ENCODE data around the gene ITGB5.

Gene ITGB5

GRCh38 chr3:124867511-124867910, 19.7 kb downstream of the ITGB5 start:
- DNase-seq (ENCODE audit: low read depth in 2 of 2), result no peak

- no peak for DNase-seq (ENCODE audit: low read depth in 2 of 2)
Measured at GRCh38 chr3:124862006-124862405, 25.2 kb downstream of the ITGB5 start.

DNA sequence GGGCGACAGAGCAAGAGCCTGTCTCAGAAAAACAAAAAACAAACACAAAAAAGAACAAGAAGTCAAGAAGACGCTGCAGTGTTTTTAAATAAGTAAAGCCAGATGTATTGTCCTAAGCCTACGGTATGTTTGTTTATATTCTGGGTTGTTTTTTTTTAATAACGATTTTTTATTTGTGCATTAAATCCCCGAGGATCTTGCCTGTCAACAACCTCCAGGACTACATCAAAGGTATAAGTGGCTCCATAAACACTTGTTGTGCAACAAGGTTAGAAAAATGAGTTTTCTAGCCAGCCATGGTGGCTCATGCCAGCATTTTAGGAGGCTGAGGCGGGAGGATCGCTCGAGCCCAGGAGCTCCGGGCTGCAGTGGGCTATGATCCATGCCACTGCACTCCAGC, 26.1 kb downstream of the ITGB5 start:
- DNase-seq (ENCODE audit: low read depth in 2 of 2), result no peak

- no peak for DNase-seq (ENCODE audit: low read depth in 2 of 2)
Measured at GRCh38 chr3:124860599-124860998, 26.6 kb downstream of the ITGB5 start.

- DNase-seq (ENCODE audit: low read depth in 2 of 2), result no peak
Measured at GRCh38 chr3:124859025-124859424, 28.1 kb downstream of the ITGB5 start.

DNA sequence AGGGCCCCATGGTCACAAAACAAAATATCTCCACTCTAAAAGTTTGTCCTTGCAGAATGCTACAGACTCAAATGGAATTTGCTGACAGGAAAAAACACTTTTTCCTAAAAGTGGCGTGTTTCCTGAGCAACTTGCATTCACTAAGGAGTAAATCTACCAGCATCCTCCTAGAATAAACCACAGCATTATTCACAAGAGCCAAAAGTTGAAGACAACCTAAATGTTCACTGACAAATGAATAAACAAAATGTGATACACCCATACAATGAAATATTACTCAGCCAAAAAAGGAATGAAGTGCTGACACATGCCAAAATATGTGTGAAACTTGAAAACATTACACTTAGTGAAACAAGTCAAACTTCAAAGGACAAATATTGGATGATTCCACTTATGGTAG, 28.9 kb downstream of the ITGB5 start:
- no peak for DNase-seq (ENCODE audit: low read depth in 2 of 2)

GRCh38 chr3:124856677-124857076, 30.5 kb downstream of the ITGB5 start:
- no peak for DNase-seq (ENCODE audit: low read depth in 2 of 2)

DNA sequence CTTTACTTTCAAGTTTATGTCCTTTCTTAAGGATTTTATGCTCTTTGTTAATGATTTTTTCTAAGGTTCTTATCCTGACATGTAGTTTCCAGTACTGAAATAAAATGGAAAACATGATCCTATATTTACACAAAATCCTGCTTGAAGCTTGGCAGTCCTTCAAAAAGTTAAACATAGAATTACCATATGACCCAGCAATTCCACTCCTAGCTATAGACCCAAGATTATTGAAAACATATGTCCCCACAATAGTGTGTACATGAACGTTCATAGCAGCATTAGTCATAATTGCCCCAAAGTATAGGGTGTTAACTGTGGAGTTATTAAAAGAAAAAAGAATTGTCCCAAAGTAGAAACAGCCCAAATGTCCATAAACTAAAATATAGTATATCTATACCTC, 33.2 kb downstream of the ITGB5 start:
- DNase-seq (ENCODE audit: low read depth in 2 of 2), result no peak

DNA sequence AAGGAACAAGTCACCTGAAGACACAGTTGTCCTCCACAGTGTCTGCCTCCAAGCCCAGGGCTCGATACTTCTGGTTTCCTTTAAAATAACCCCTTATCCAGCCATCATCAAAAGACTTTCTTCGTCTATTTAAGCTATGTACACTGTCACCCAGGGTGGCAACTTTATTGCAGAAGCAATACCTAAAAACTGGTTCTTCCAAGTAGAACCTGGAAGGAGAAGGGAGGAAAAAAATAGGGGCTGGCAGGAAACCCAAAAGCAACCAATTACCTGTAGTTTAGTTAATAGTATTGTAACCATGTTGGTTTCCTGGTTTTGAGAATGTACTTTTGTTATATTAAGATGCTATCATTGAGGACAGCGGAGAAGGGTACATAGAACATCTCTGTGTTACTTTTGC, 33.7 kb downstream of the ITGB5 start:
- DNase-seq (ENCODE audit: low read depth in 2 of 2), result no peak

DNA sequence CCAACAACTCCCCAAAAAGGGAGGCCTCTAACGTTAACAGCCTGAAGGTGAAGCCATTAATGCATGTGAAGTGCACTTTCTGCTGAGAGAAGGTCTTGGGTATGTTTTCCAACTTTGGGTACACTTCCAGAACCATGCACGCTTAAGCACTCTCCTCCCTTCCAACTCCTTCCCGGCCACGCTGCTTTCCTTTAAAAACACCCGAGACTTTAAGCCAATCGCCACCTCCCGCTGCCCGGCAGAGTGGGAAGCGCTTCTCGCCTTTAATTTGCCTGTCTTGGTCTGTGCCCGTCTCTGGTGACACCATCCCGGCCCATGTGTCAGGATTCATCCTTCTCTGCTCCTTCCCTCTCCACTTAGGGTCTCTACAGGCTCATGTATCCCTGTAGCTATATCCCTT, 35.3 kb downstream of the ITGB5 start:
- no peak for DNase-seq (ENCODE audit: low read depth in 2 of 2)

DNA sequence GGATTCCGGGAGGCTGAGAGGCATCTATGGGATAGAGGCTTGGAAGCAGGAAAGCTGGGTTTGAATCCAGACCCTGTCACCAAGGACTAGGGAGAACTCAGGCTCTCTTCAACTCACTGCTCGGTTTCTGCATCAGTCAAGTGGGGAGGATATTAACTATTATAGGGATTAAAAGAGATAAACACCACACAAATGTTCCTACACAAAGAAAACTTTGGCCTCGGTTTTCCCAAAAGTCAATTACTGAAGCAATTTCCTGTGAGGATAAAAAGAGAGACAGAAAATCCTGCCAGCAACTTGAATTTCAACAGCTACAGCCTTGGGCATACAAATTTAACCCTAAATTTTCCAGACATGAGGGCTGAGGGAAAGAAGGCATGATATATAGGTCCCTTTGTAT, 36.0 kb downstream of the ITGB5 start:
- DNase-seq (ENCODE audit: low read depth in 2 of 2), result no peak

GRCh38 chr3:124850633-124851032, 36.5 kb downstream of the ITGB5 start:
- no peak for DNase-seq (ENCODE audit: low read depth in 2 of 2)

- DNase-seq (ENCODE audit: low read depth in 2 of 2), result no peak
Measured at GRCh38 chr3:124850212-124850611, 37.0 kb downstream of the ITGB5 start.

DNA sequence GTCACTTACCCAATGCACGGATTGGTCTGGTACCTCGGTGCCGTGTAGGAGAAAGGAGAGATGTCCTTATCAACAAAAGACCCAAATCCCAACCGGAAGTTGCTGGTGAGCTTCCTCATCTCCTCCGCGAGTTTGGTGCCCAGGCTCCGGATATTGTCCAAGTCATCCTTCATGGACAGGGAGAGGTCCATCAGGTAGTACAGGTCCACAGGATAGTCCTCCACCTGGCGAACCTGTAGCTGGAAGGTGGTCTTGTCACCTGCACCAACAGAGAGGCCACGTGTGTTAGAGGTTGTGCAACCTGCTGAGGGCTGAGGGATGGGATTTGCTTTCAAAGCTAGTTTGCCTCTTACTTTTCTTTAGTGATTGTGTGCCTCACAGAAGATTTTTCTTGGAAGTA, 38.9 kb downstream of the ITGB5 start:
- DNase-seq (ENCODE audit: low read depth in 2 of 2), result no peak

GRCh38 chr3:124847863-124848262, 39.3 kb downstream of the ITGB5 start:
- DNase-seq (ENCODE audit: low read depth in 2 of 2), result no peak

DNA sequence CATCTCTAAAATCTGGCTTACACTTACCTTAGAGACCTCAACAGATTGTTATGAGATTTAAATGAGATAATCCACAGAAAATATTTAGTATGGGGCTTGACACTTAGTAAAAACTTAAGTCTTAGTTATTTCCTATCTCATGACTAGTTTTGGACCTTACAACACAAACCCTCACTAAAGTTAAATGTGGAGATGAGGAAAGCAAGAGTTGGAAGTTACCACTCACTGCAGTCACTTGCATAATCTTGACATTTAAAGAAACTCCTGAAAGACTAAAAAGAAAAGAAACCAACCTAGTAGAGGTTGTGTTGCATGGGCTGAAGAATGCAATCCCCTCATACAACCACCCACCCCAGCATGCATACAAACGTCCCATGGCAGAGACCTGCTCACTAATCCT, 40.1 kb downstream of the ITGB5 start:
- no peak for DNase-seq (ENCODE audit: low read depth in 2 of 2)

GRCh38 chr3:124846189-124846588, 41.0 kb downstream of the ITGB5 start:
- no peak for DNase-seq (ENCODE audit: low read depth in 2 of 2)

DNA sequence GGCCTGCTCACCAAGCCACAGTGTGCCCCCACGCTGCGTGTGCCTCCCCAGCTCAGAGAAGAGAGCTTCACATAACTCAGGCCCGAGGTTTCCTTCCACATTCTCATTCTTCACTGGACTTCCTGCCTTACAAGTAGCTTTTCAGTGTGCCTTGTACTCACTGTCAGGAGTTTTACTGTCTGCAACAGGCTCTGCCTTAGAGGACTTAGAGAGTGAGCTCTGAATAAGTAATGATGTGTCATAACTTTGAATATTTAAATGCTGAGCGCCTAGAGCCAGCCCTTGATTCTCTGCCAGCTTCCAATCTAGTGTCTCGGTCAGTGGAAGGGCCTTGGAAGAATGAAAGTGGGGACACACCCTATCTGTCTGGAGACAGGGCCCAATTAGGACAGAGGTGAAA, 41.8 kb downstream of the ITGB5 start:
- no peak for DNase-seq (ENCODE audit: low read depth in 2 of 2)

GRCh38 chr3:124843506-124844177, 43.5 kb downstream of the ITGB5 start:
- DNase-seq (ENCODE audit: low read depth in 2 of 2), result no peak

- no peak for DNase-seq (ENCODE audit: low read depth in 2 of 2)
Measured at GRCh38 chr3:124843047-124843446, 44.1 kb downstream of the ITGB5 start.

DNA sequence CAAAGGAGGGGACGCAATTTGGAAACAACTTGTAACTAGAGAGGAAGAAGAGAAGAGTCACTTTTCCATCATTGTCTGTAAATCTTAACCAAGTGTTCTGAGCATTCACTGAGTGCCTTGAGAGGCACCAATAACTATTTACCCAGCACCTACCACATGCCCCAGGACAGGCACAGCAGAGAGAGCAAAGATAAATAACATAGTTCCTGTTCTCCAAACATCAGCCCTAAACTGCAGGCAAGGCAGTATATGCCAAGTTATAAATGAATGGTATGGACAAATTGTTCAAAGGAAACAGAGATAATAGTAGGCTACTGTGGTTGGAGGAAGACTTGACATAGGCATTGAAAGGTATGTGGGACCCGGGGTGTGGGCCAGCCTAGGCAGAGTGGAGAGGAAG, 45.6 kb downstream of the ITGB5 start:
- DNase-seq (ENCODE audit: low read depth in 2 of 2), result no peak

- no peak for DNase-seq (ENCODE audit: low read depth in 2 of 2)
Measured at GRCh38 chr3:124840331-124840730, 46.8 kb downstream of the ITGB5 start.

- no peak for DNase-seq (ENCODE audit: low read depth in 2 of 2)
Measured at GRCh38 chr3:124839896-124840295, 47.3 kb downstream of the ITGB5 start.

DNA sequence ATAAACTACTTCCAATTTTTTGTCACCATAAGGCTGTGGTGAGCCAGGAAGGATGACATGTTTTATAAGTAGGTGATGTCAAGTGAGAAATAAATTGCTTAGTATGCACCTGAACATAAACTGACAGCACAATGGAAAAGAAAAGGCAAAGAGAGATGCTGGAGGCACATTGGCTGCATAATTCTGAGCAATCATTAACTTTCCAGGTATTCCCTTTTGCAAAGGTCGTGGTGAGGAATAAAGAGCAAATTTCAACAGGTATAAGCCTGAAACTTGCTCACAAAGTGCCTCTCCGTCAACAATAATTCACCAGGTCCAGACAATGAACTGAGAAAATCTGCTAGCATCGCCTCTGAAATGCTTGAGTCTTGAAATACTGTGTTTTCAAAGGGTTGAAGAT, 48.2 kb downstream of the ITGB5 start:
- no peak for DNase-seq (ENCODE audit: low read depth in 2 of 2)

Measured in stimulated activated CD4-positive, alpha-beta T cell treated with anti-CD3 and anti-CD28 coated beads, Interleukin-12 subunit alpha, Interleukin-12 subunit beta, amount 100 ng/mL, for 24 hours (primary cell).